IPS-18a (cell line): ENCODE results near the gene LHX1.

ENCODE experiments used
- H3K27ac ChIP-seq: one replicate; pipeline ENCODE4 v1.5.1; 2013; ENCODE audit warnings: low read length
- H3K27me3 ChIP-seq: one replicate; pipeline ENCODE4 v1.6.1; 2013; ENCODE audit warnings: mild to moderate bottlenecking, low read length; ENCODE audit not compliant: control insufficient read depth, insufficient read depth
- H3K36me3 ChIP-seq: one replicate; pipeline ENCODE4 v1.6.1; 2013; ENCODE audit warnings: low read depth, low read length; ENCODE audit not compliant: control insufficient read depth
- H3K4me1 ChIP-seq: one replicate; pipeline ENCODE4 v1.6.1; 2013; ENCODE audit warnings: low read depth, low read length; ENCODE audit not compliant: control insufficient read depth
- H3K4me3 ChIP-seq: one replicate; pipeline ENCODE4 v1.5.1; 2013; ENCODE audit warnings: low read length
- H3K9ac ChIP-seq: one replicate; pipeline ENCODE4 v1.6.1; 2013; ENCODE audit warnings: mild to moderate bottlenecking, low read length, moderate library complexity
- H3K9me3 ChIP-seq: one replicate; pipeline ENCODE4 v1.6.1; 2013; ENCODE audit warnings: low read depth, low read length; ENCODE audit not compliant: control insufficient read depth

The LHX1 gene

GRCh38 chr17:36934692-36935630 is 2.3 kb upstream of the LHX1 start:
- Histone ChIP-seq H3K4me3 (peak overlapping the region; percentile 64), H3K9ac (no peak overlapping the region), H3K27ac (no peak overlapping the region), H3K4me1 (peaks cover 41% of the 10 kb centered on the region), H3K9me3 (no peaks in the 10 kb centered on the region), H3K36me3 (no peaks in the 10 kb centered on the region), H3K27me3 (peaks cover 100% of the 10 kb centered on the region)

GRCh38 chr17:36935671-36936454 is 1.4 kb upstream of the LHX1 start:
- H3K27ac ChIP-seq: no peak overlapping the region
- peak overlapping the region; percentile 64 for H3K4me3 ChIP-seq
- peaks cover 100% of the 10 kb centered on the region for H3K27me3 ChIP-seq
- no peak overlapping the region for H3K9ac ChIP-seq
- no peaks in the 10 kb centered on the region for H3K9me3 ChIP-seq
- peaks cover 42% of the 10 kb centered on the region for H3K4me1 ChIP-seq
- no peaks in the 10 kb centered on the region for H3K36me3 ChIP-seq

- H3K27me3 ChIP-seq: peaks cover 100% of the 10 kb centered on the region
Observed at GRCh38 chr17:36936455-36937000, 747 bp upstream of the LHX1 start.

GRCh38 chr17:36937959-36938565 is 787 bp downstream of the LHX1 start:
- Histone ChIP-seq H3K9me3 (no peaks in the 10 kb centered on the region), H3K27me3 (peaks cover 100% of the 10 kb centered on the region), H3K9ac (no peak overlapping the region), H3K4me3 (peak overlapping the region; percentile 64), H3K4me1 (peaks cover 38% of the 10 kb centered on the region), H3K36me3 (no peaks in the 10 kb centered on the region), H3K27ac (no peak overlapping the region)

More at GRCh38 chr17:36936455-36937000, 747 bp upstream of the LHX1 start:
- H3K9ac ChIP-seq: no peak overlapping the region
- no peaks in the 10 kb centered on the region for H3K9me3 ChIP-seq
- H3K36me3 ChIP-seq: no peaks in the 10 kb centered on the region
- H3K4me3 ChIP-seq: peak overlapping the region; percentile 64
- H3K4me1 ChIP-seq: peaks cover 42% of the 10 kb centered on the region
- no peak overlapping the region for H3K27ac ChIP-seq

- Histone ChIP-seq H3K27me3 (peaks cover 100% of the 10 kb centered on the region), H3K4me3 (peak overlapping the region; percentile 64), H3K4me1 (peaks cover 33% of the 10 kb centered on the region)
Observed at GRCh38 chr17:36938566-36939051, 1.3 kb downstream of the LHX1 start.

GRCh38 chr17:36939052-36939801 is 2.0 kb downstream of the LHX1 start:
- Histone ChIP-seq H3K9me3 (no peaks in the 10 kb centered on the region), H3K27me3 (peaks cover 100% of the 10 kb centered on the region), H3K36me3 (no peaks in the 10 kb centered on the region), H3K9ac (no peak overlapping the region), H3K4me3 (peak overlapping the region; percentile 64), H3K4me1 (peaks cover 26% of the 10 kb centered on the region), H3K27ac (no peak overlapping the region)

More at GRCh38 chr17:36938566-36939051, 1.3 kb downstream of the LHX1 start:
- H3K36me3 ChIP-seq: no peaks in the 10 kb centered on the region
- no peaks in the 10 kb centered on the region for H3K9me3 ChIP-seq
- H3K9ac ChIP-seq: no peak overlapping the region
- no peak overlapping the region for H3K27ac ChIP-seq

GRCh38 chr17:36939802-36940312 is 2.6 kb downstream of the LHX1 start:
- Histone ChIP-seq H3K27ac (no peak overlapping the region), H3K4me3 (no peak overlapping the region)

GRCh38 chr17:36940313-36941264 is 3.3 kb downstream of the LHX1 start:
- Histone ChIP-seq H3K4me1 (peaks cover 22% of the 10 kb centered on the region), H3K27ac (no peak overlapping the region), H3K9me3 (no peaks in the 10 kb centered on the region), H3K4me3 (peak overlapping the region; percentile 14), H3K36me3 (no peaks in the 10 kb centered on the region), H3K9ac (no peak overlapping the region), H3K27me3 (peaks cover 100% of the 10 kb centered on the region)

More at GRCh38 chr17:36939802-36940312, 2.6 kb downstream of the LHX1 start:
- Histone ChIP-seq H3K36me3 (no peaks in the 10 kb centered on the region), H3K4me1 (peaks cover 26% of the 10 kb centered on the region), H3K9ac (no peak overlapping the region), H3K27me3 (peaks cover 100% of the 10 kb centered on the region), H3K9me3 (no peaks in the 10 kb centered on the region)

- H3K36me3 ChIP-seq: no peaks in the 10 kb centered on the region
- peaks cover 29% of the 10 kb centered on the region for H3K4me1 ChIP-seq
- peak overlapping the region; percentile 34 for H3K4me3 ChIP-seq
- no peak overlapping the region for H3K27ac ChIP-seq
- peaks cover 100% of the 10 kb centered on the region for H3K27me3 ChIP-seq
- H3K9me3 ChIP-seq: no peaks in the 10 kb centered on the region
- no peak overlapping the region for H3K9ac ChIP-seq
Observed at GRCh38 chr17:36941265-36942010, 4.2 kb downstream of the LHX1 start.
